K562 (cell line): ENCODE data around the gene IQSEC3.

Experiments
- CTCF ChIP-seq, 3 experiments: IDR thresholded peaks in 2 of 3; conservative IDR thresholded peaks in 1 of 3; 2 replicates each; pipeline ENCODE4 v1.5.1; 2011 to 2012; ENCODE audit warnings: low read length in 3 of 3, mild to moderate bottlenecking in 3 of 3, control low read depth in 2 of 3, improper control_type of control experiment in 1 of 3, inconsistent platforms in 1 of 3, low read depth in 1 of 3, mixed read lengths in 1 of 3, moderate library complexity in 1 of 3; ENCODE audit not compliant: insufficient read depth in 2 of 3
- SIN3A ChIP-seq, 2 experiments: fragments of 150-350 bp in 1 of 2; IDR thresholded peaks; 2 replicates each; pipeline ENCODE4 v1.6.1; 2011 to 2016; ENCODE audit warnings: borderline replicate concordance in 2 of 2, low read depth in 2 of 2, low read length in 2 of 2, mild to moderate bottlenecking in 2 of 2, moderate library complexity in 2 of 2; ENCODE audit not compliant: control insufficient read depth in 1 of 2
- SREBF1 ChIP-seq: fragments of 150-350 bp; IDR thresholded peaks from 2 replicates; pipeline ENCODE4 v1.6.1; 2014; ENCODE audit warnings: antibody characterized with exemption, low read depth, low read length, borderline replicate concordance
- TARDBP ChIP-seq: fragments of 450-650 bp; IDR thresholded peaks from 2 replicates; pipeline ENCODE4 v1.6.1; 2016
- ZNF133 ChIP-seq: fragments of 250-450 bp; sonication (Bioruptor Pico); IDR thresholded peaks from 2 replicates; pipeline ENCODE4 v1.4.0; 2020; ENCODE audit warnings: mild to moderate bottlenecking
- ZNF143 ChIP-seq: sonication (generic); formaldehyde crosslinking; IDR thresholded peaks from 2 replicates; pipeline ENCODE4 v1.9.0; 2022; ENCODE audit warnings: mild to moderate bottlenecking, missing genetic modification reagents

GRCh38 chr12:209246-209645 lies 142.7 kb downstream of the IQSEC3 start:
- TF ChIP-seq TARDBP, result no peak
- no peak for TF ChIP-seq SIN3A (IDR thresholded peaks at IDR 0.05; ENCODE audit: borderline replicate concordance in 2 of 2, control insufficient read depth in 1 of 2, low read depth in 2 of 2, low read length in 2 of 2)
- TF ChIP-seq ZNF143 (CRISPR knock-in tag), result no peak
- no peak for TF ChIP-seq ZNF133
- TF ChIP-seq SREBF1, result no peak
- no peak for TF ChIP-seq CTCF (IDR thresholded peaks at IDR 0.05 in 2 of 3, conservative IDR thresholded peaks at IDR 0.05 in 1 of 3; ENCODE audit: insufficient read depth in 2 of 3, low read depth in 1 of 3, low read length in 3 of 3)
